AG10803 (cell line): ENCODE results near the gene DPYSL5.

Source experiments
- DNase-seq: peaks from one replicate; pipeline ENCODE4 v3.0.0; 2010; ENCODE audit warnings: low read depth
- H3K4me3 ChIP-seq: 2 replicates; pipeline ENCODE4 v1.5.1; 2011; ENCODE audit warnings: mild to moderate bottlenecking, low read length, control low read depth
- CTCF ChIP-seq: conservative IDR thresholded peaks from 2 replicates; pipeline ENCODE4 v1.5.1; 2011; ENCODE audit warnings: mild to moderate bottlenecking, low read length, control low read depth, inconsistent platforms

Gene DPYSL5

GRCh38 chr2:26847655-26848335, at the start of gene DPYSL5:
TSS of gene DPYSL5 (plus strand) at chr2:26848132. CDS start at chr2:26898500, 50,368 bp downstream.
- H3K4me3 ChIP-seq = no peak within 1 kb of the TSS
- DNase-seq = no peak
- no peak for TF ChIP-seq CTCF

GRCh38 chr2:26801328-26801727, 46.6 kb upstream of the DPYSL5 start:
- no peak for TF ChIP-seq CTCF
- DNase-seq = no peak
- no peak overlapping the region for H3K4me3 ChIP-seq

- no peak for DNase-seq
- no peak overlapping the region for H3K4me3 ChIP-seq
- TF ChIP-seq CTCF = no peak
These were observed 46.1 kb upstream of the DPYSL5 start for GRCh38 chr2:26801796-26802195.

- no peak for TF ChIP-seq CTCF
- no peak overlapping the region for H3K4me3 ChIP-seq
- DNase-seq = peak; percentile 79
These were observed 42.7 kb upstream of the DPYSL5 start for GRCh38 chr2:26805241-26805676.

GRCh38 chr2:26807788-26808460, 40.0 kb upstream of the DPYSL5 start:
- no peak for TF ChIP-seq CTCF
- DNase-seq = peak; percentile 56
- no peak overlapping the region for H3K4me3 ChIP-seq

GRCh38 chr2:26809211-26809610, 38.7 kb upstream of the DPYSL5 start:
- no peak for TF ChIP-seq CTCF
- no peak for DNase-seq
- no peak overlapping the region for H3K4me3 ChIP-seq

- no peak for DNase-seq
- no peak for TF ChIP-seq CTCF
These were observed 37.9 kb upstream of the DPYSL5 start for GRCh38 chr2:26809876-26810577.

More at GRCh38 chr2:26809876-26810577, 37.9 kb upstream of the DPYSL5 start:
- no peak overlapping the region for H3K4me3 ChIP-seq
